HepG2 (cell line): ENCODE results near the gene BCAS1. TPM values are rescaled to one million over a fixed set of nuclear protein-coding genes. Genes with fewer than 3 reads are reported as not detected.

Experiments
- CAMTA2 ChIP-seq: sonication (generic); formaldehyde crosslinking; IDR thresholded peaks from 2 replicates; pipeline ENCODE4 v1.4.0; 2020; ENCODE audit warnings: mild to moderate bottlenecking, missing genetic modification reagents, borderline replicate concordance
- DNMT3B ChIP-seq: conservative IDR thresholded peaks from 2 replicates; pipeline ENCODE4 v1.6.1; 2016; ENCODE audit warnings: missing biosample characterization, control low read depth
- ETV5 ChIP-seq: IDR thresholded peaks from 2 replicates; pipeline ENCODE4 v1.6.1; 2018; ENCODE audit warnings: missing biosample characterization, missing genetic modification reagents, inconsistent platforms, borderline replicate concordance
- MEIS1 ChIP-seq: sonication (generic); formaldehyde crosslinking; IDR thresholded peaks from 2 replicates; pipeline ENCODE4 v1.9.0; 2021; ENCODE audit warnings: mild to moderate bottlenecking, missing genetic modification reagents, moderate library complexity, borderline replicate concordance
- MTERF4 ChIP-seq: sonication (generic); formaldehyde crosslinking; IDR thresholded peaks from 2 replicates; pipeline ENCODE4 v1.8.0; 2023; ENCODE audit warnings: mild to moderate bottlenecking, missing genetic modification reagents
- MTF1 ChIP-seq: sonication (generic); formaldehyde crosslinking; IDR thresholded peaks from 2 replicates; pipeline ENCODE4 v1.5.0; 2020; ENCODE audit warnings: missing genetic modification reagents
- NCOA2 ChIP-seq: sonication (generic); formaldehyde crosslinking; IDR thresholded peaks from 2 replicates; pipeline ENCODE4 v1.8.0; 2022; ENCODE audit warnings: inconsistent platforms
- ONECUT2 ChIP-seq: sonication (generic); formaldehyde crosslinking; IDR thresholded peaks from 2 replicates; pipeline ENCODE4 v1.4.0; 2020; ENCODE audit warnings: missing genetic modification reagents
- PAXIP1 ChIP-seq: sonication (generic); formaldehyde crosslinking; conservative IDR thresholded peaks from 2 replicates; pipeline ENCODE4 v1.4.0; 2020; ENCODE audit warnings: mild to moderate bottlenecking, missing genetic modification reagents, moderate library complexity
- PHF8 ChIP-seq: sonication (generic); formaldehyde crosslinking; IDR thresholded peaks from 2 replicates; pipeline ENCODE4 v1.5.0; 2020; ENCODE audit warnings: missing genetic modification reagents
- SP5 ChIP-seq: IDR thresholded peaks from 2 replicates; pipeline ENCODE4 v1.6.1; 2016; ENCODE audit warnings: low read depth, borderline replicate concordance
- YY1 ChIP-seq: IDR thresholded peaks from 2 replicates; pipeline ENCODE4 v1.6.1; 2011; ENCODE audit warnings: low read length, low read depth, moderate library complexity, mild to moderate bottlenecking; ENCODE audit not compliant: insufficient read depth, insufficient replicate concordance
- ZFP1 ChIP-seq: IDR thresholded peaks from 2 replicates; pipeline ENCODE4 v1.6.1; 2016
- ZGPAT ChIP-seq: IDR thresholded peaks from 2 replicates; pipeline ENCODE4 v1.6.1; 2016; ENCODE audit warnings: mild to moderate bottlenecking
- ZNF264 ChIP-seq: sonication (generic); formaldehyde crosslinking; IDR thresholded peaks from 2 replicates; pipeline ENCODE4 v1.4.0; 2020; ENCODE audit warnings: missing genetic modification reagents
- ZNF354B ChIP-seq: sonication (generic); formaldehyde crosslinking; IDR thresholded peaks from 2 replicates; pipeline ENCODE4 v1.8.0; 2022; ENCODE audit warnings: mild to moderate bottlenecking, missing genetic modification reagents
- ZNF557 ChIP-seq: sonication (generic); formaldehyde crosslinking; IDR thresholded peaks from 2 replicates; pipeline ENCODE4 v1.4.0; 2020; ENCODE audit warnings: missing genetic modification reagents
- ZNF687 ChIP-seq: sonication (generic); formaldehyde crosslinking; IDR thresholded peaks from 2 replicates; pipeline ENCODE4 v1.5.1; 2020; ENCODE audit warnings: mild to moderate bottlenecking, missing genetic modification reagents, moderate library complexity
- polyA plus RNA-seq, 8 experiments: library from polyadenylated mRNA; depleted of rRNA in 3 of 8; stranded (reverse) in 7 of 8; unstranded in 1 of 8; fragments of >200 nt; fragmentation: Illumina TruSeq in 4 of 8; extraction: Trizol in 4 of 8; gene quantifications; 2 replicates each; pipeline versions ENCODE4 v1.2.1 to v1.2.3, GENCODE V29; 2011 to 2016; ENCODE audit warnings: low read depth in 4 of 8, missing spikeins in 1 of 8, mixed read lengths in 1 of 8; ENCODE audit not compliant: insufficient read depth in 1 of 8
- total RNA-seq, 5 experiments: library from RNA; depleted of rRNA; stranded (reverse); fragments of >200 nt; fragmentation: Illumina TruSeq; extraction: Trizol; gene quantifications; 2 replicates each; pipeline ENCODE4 v1.2.3, GENCODE V29; 2016; ENCODE audit warnings: low read depth in 1 of 5

BCAS1 gene
- total and polyA plus RNA-seq, 2 of the 13 experiments (the other 11 are each of a cell fraction or from before 2014, with no cell fraction given) = 0.55 to 0.91 TPM

- TF ChIP-seq ZNF687 (CRISPR knock-in tag) (no peak; the same call in 1 of the 2 replicates), ZGPAT (CRISPR knock-in tag) (no peak; the same call in 1 of the 2 replicates), ZNF264 (CRISPR knock-in tag) (peak; percentile 72; the same call in 1 of the 2 replicates), ZFP1 (peak; percentile 82), YY1 (peak; percentile 35), PAXIP1 (CRISPR knock-in tag) (no peak), ZNF354B (CRISPR knock-in tag) (no peak), SP5 (CRISPR knock-in tag) (0 out of 2 replicates have a peak, but pooled peaks have one; percentile 20), ONECUT2 (no peak), DNMT3B (CRISPR knock-in tag) (no peak), MEIS1 (no peak), MTERF4 (CRISPR knock-in tag) (no peak), NCOA2 (CRISPR knock-in tag) (peak; percentile 47; the same call in 1 of the 2 replicates), PHF8 (CRISPR knock-in tag) (no peak), CAMTA2 (CRISPR knock-in tag) (no peak), ETV5 (CRISPR knock-in tag) (peak; percentile 72; the same call in 1 of the 2 replicates), MTF1 (CRISPR knock-in tag) (no peak), ZNF557 (CRISPR knock-in tag) (peak; percentile 80; the same call in 1 of the 2 replicates)
Measured at GRCh38 chr20:54103067-54103761, 32.8 kb upstream of the BCAS1 start (continued).
